Prostate gland (tissue), 2 donors: Measurements from ENCODE around the gene DNAJC1. TPM values are rescaled to one million over a fixed set of nuclear protein-coding genes. Genes with fewer than 3 reads are reported as not detected.

ENCODE experiments used
- DNase-seq: peaks from one replicate; pipeline ENCODE4 v3.0.0-alpha.2; 2019; ENCODE audit warnings: low spot score
- H3K27ac ChIP-seq, 2 donors: fragments of 200-600 bp; sonication (generic); 2 replicates each; pipeline ENCODE4 v1.5.1; 2017 to 2019
- H3K27me3 ChIP-seq: fragments of 200-600 bp; sonication (generic); replicated peaks from 2 replicates; pipeline ENCODE4 v1.5.1; 2019; ENCODE audit not compliant: insufficient read depth
- H3K36me3 ChIP-seq, 2 donors: fragments of 200-600 bp; sonication (generic); 1 replicate in 1 of 2; 2 replicates in 1 of 2; pipeline versions ENCODE4 v1.5.1 to v1.8.1; 2017 to 2019
- H3K4me1 ChIP-seq: fragments of 200-600 bp; sonication (generic); replicated peaks from 2 replicates; pipeline ENCODE4 v1.5.1; 2019
- H3K4me3 ChIP-seq, 2 donors: fragments of 200-600 bp; sonication (generic); 2 replicates each; pipeline ENCODE4 v1.5.1; 2017 to 2019
- H3K9me3 ChIP-seq: fragments of 200-600 bp; sonication (generic); 2 replicates; pipeline ENCODE4 v1.5.1; 2017
- POLR2A ChIP-seq: fragments of 450-650 bp; IDR thresholded peaks from one replicate; pipeline ENCODE4 v1.6.1; 2016; ENCODE audit warnings: antibody characterized with exemption, mild to moderate bottlenecking
- POLR2AphosphoS5 ChIP-seq: sonication (generic); formaldehyde crosslinking; IDR thresholded peaks from one replicate; pipeline ENCODE4 v1.6.1; 2017; ENCODE audit warnings: antibody characterized with exemption
- WGBS: methylation state at CpG from one replicate; pipeline ENCODE4 v1.1.5; 2018; 5-methylcytosine and 5-hydroxymethylcytosine counted together
- intact Hi-C: fragments of 100-400 bp; cut with DNase I; formaldehyde crosslinking; loops from one replicate; pipeline ENCODE4 v1.14.2; 2022
- total RNA-seq, 2 donors: library from RNA; depleted of rRNA; stranded (reverse); fragments of >200 nt; gene quantifications; one replicate each; pipeline ENCODE4 v1.1.0, GENCODE V29; 2016
- TF ChIP-seq, protein P1 (sequence below), 4 experiments: fragments of 200-600 bp in 2 of 4; fragments of 450-650 bp in 2 of 4; sonication (generic) in 2 of 4; IDR thresholded peaks; 1 replicate in 3 of 4; 2 replicates in 1 of 4; pipeline ENCODE4 v1.5.1; 2016 to 2019; ENCODE audit warnings: antibody characterized with exemption in 4 of 4, mild to moderate bottlenecking in 2 of 4, moderate library complexity in 2 of 4

Gene DNAJC1
- total RNA-seq, 2 donors from 2014 or later = 62.8 to 89.3 TPM

GRCh38 chr10:21926358-21926925 lies 77.1 kb downstream of the DNAJC1 start:
- Histone ChIP-seq H3K27ac (no peak overlapping the region), H3K4me1 (no peaks in the 10 kb centered on the region), H3K36me3 (no peaks in the 10 kb centered on the region), H3K9me3 (no peaks in the 10 kb centered on the region), H3K27me3 (no peaks in the 10 kb centered on the region), H3K4me3 (no peak overlapping the region)
- intact Hi-C loops = no loop called here
- DNase-seq = no peak
- TF ChIP-seq POLR2A = no peak
- TF ChIP-seq, protein P1, sequence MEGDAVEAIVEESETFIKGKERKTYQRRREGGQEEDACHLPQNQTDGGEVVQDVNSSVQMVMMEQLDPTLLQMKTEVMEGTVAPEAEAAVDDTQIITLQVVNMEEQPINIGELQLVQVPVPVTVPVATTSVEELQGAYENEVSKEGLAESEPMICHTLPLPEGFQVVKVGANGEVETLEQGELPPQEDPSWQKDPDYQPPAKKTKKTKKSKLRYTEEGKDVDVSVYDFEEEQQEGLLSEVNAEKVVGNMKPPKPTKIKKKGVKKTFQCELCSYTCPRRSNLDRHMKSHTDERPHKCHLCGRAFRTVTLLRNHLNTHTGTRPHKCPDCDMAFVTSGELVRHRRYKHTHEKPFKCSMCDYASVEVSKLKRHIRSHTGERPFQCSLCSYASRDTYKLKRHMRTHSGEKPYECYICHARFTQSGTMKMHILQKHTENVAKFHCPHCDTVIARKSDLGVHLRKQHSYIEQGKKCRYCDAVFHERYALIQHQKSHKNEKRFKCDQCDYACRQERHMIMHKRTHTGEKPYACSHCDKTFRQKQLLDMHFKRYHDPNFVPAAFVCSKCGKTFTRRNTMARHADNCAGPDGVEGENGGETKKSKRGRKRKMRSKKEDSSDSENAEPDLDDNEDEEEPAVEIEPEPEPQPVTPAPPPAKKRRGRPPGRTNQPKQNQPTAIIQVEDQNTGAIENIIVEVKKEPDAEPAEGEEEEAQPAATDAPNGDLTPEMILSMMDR (IDR thresholded peaks at IDR 0.05) = no peak
- no peak for TF ChIP-seq POLR2AphosphoS5

DNA sequence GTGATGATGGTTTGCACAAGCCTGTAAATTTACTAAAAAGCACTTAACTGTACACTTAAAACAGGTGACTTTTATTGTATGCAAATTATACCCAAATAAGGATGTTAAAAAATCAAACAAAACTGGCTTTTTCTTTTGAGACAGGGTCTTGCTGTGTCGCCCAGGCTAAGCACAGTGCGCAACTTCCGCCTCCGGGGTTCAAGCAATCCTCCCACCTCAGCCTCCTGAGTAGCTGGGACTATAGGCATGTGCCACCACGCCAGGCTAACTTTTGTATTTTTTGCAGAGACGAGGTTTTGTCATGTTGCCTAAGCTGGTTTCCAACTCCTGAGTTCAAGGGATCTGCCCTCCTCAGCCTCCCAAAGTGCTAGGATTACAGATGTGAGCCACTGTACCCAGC lies 77.7 kb downstream of the DNAJC1 start:
- Histone ChIP-seq H3K27ac (no peak overlapping the region), H3K4me1 (no peaks in the 10 kb centered on the region), H3K27me3 (no peaks in the 10 kb centered on the region), H3K9me3 (no peaks in the 10 kb centered on the region), H3K36me3 (no peaks in the 10 kb centered on the region), H3K4me3 (no peak overlapping the region)
- DNase-seq = no peak
- intact Hi-C loops = no loop called here
- 97% methylated on average over 6 of the region's 6 CpGs for WGBS
- no peak for TF ChIP-seq POLR2A
- TF ChIP-seq POLR2AphosphoS5 = no peak
- TF ChIP-seq, protein P1 (IDR thresholded peaks at IDR 0.05) = no peak

GRCh38 chr10:21924511-21924910 lies 79.0 kb downstream of the DNAJC1 start:
- H3K4me3 ChIP-seq = no peak overlapping the region
- H3K4me1 ChIP-seq = no peaks in the 10 kb centered on the region
- no peak for DNase-seq
- H3K36me3 ChIP-seq = no peaks in the 10 kb centered on the region
- no peaks in the 10 kb centered on the region for H3K27me3 ChIP-seq
- no peak overlapping the region for H3K27ac ChIP-seq
- H3K9me3 ChIP-seq = no peaks in the 10 kb centered on the region
- intact Hi-C loops = no loop called here
- TF ChIP-seq, protein P1 (IDR thresholded peaks at IDR 0.05) = no peak
- TF ChIP-seq POLR2AphosphoS5 (no peak), POLR2A (no peak)

DNA sequence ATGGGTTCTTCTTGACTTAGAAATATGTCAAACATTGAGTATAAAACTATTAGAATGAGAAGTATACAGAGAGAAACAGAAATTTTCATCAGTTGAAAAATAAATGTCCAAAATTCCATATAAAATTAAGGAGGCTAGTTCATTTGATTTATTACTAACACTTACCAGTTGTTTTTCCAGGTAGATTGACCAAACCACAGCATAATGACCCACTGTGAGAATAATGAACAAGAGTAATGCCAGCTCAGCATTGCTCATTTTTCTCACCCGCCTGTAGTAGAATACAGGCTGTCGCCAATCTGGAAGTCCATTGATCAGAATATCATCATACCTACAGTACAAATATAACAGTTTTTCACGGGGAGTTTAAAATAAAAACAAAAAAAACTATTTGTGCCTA lies 82.9 kb downstream of the DNAJC1 start:
- Histone ChIP-seq H3K27ac (no peak overlapping the region), H3K4me1 (no peaks in the 10 kb centered on the region), H3K9me3 (no peaks in the 10 kb centered on the region), H3K36me3 (no peaks in the 10 kb centered on the region), H3K4me3 (no peak overlapping the region), H3K27me3 (no peaks in the 10 kb centered on the region)
- WGBS = 95% methylated on average over 3 of the region's 3 CpGs
- no peak for DNase-seq
- intact Hi-C loops = no loop called here
- TF ChIP-seq POLR2AphosphoS5 = no peak
- no peak for TF ChIP-seq POLR2A
- TF ChIP-seq, protein P1 (IDR thresholded peaks at IDR 0.05) = no peak

DNA sequence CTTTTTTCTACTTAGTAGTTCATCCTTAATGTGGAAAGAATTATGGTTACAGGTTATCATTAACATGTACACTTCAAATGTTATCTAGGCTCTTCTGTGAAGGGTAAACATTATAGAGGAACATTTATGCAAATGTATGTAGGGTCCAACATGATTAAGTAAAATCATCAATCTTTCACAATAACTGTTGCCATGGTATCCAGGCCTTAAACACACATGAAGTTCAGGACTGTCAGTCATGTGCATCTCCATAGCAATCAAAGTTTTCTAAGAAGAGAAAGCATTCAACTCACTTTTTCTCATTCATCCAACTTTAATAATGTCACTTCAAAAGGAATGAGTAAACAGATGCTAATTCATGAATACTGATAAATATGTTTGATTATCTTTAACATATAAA lies 83.6 kb downstream of the DNAJC1 start:
- TF ChIP-seq, protein P1 (IDR thresholded peaks at IDR 0.05) = no peak
- TF ChIP-seq POLR2AphosphoS5 (no peak), POLR2A (no peak)
- H3K36me3 ChIP-seq = no peaks in the 10 kb centered on the region
- no peaks in the 10 kb centered on the region for H3K4me1 ChIP-seq
- intact Hi-C loops = no loop called here
- no peaks in the 10 kb centered on the region for H3K27me3 ChIP-seq
- no peak overlapping the region for H3K27ac ChIP-seq
- no peak overlapping the region for H3K4me3 ChIP-seq
- no peaks in the 10 kb centered on the region for H3K9me3 ChIP-seq
- no peak for DNase-seq
